HG02852 (cell line): ENCODE data around the gene TSACC.
"Not testable (repeated sequence)": the region's sequence is repeated elsewhere in the genome, so short reads cannot be mapped to it uniquely, and the experiment has no call there.

Source experiments
- ATAC-seq: cut with Tn5 transposase; IDR thresholded peaks from one replicate; pipeline ENCODE4 v1.9.1; 2021; ENCODE audit warnings: mild to moderate bottlenecking, moderate library complexity; ENCODE audit not compliant: unreplicated experiment

The TSACC gene

DNA sequence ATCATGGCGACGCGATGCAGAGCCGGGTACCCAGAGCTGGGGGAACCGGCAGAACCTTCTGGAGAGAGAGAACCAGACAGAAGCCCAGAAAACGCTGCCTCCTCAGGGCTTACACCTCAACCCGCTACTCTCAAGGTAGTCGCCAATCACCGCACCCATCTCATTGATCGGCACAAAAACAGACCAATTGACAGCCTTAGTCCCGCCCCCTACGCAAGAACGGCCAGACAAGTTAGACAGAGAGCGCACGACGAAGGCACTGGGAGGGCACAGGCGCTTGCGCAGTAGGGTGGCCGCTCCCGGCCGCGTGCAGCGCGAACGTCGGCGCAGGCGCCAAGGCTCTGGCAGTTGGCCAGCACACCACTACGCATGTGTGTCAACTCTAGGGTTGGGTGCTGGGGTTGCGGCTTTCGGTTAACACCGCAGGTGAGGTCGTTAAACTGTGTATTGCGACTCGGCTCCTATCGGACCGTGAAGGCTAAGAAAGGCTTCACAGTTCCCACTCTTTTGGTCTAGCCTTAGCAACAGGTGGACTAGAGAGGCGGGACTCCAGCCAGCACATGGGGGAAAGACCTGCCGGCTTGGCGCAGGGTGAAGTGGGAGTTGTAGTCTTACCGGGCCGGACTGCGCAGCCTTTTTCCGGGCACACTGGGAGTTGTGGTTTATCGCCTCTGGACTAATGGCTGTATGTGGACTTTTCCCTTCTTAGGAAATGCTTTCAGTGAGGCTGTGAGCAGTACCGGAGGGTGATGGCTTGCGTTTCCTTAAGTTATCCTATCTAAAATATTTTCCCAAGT is at the start of gene TSACC, which contains the start of gene CCT3:
Gene TSACC (plus strand): TSS at position 347 of the 797 bp plus-strand sequence. CDS start 1,232 bp downstream, outside the sequence.
Gene CCT3 (minus strand): TSS at position 113 of the 797 bp plus-strand sequence. CDS start 108 bp downstream, at position 5.
- peak; percentile 94 for ATAC-seq

DNA sequence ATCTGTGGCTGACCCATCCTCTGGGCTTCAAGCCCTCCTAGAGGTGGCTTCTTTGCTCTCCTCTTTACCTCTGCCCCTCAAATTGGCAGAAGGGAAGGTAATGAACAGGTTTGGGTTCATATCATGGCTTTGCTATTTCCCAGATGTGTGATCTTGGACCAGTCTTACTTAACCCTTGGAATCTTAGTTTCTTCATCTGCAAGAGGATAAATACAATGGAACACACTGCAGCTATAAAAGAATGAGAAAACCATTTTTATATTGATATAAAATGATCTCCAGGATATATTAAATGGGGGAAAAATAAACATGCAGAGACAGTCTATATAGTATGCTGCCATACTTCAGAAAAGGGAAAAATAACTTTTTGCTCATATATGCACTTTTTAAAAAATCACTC is 48.5 kb upstream of the TSACC start:
- no peak for ATAC-seq

DNA sequence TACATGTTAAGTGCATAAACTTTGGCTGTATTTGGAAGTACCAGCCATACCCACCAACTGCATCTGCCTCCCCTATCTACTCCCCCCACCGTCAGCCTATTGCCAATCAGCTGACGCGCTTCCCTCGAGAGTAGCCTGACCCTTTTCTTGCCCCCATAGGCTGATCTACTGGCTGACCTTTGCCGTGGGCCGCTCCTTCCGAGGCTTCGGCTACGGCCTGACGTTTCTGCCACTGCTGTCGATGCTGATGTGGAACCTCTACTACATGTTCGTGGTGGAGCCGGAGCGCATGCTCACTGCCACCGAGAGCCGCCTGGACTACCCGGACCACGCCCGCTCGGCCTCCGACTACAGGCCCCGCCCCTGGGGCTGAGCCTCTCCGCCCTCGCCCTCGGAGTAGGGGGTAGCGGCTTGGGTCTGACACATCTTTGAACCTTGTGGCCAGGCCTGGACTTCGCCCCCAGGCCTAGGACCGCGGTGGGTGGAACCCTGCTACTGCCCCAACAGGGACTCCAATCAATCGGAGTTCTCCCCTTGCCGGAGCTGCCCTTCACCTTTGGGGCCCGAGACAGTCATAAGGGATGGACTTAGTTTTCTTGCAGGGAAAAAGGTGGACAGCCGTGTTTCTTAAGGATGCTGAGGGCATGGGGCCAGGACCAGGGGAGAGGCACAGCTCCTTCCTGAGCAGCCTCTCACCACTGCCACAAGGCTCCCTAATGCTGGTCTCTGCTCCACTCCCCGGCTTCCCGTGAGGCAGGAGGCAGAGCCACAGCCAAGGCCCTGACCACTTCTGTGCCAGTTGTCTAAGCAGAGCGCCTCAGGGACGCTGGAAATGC is 46.9 kb upstream of the TSACC start:
- ATAC-seq: no peak

GRCh38 chr1:156293098-156293434 is 45.3 kb upstream of the TSACC start:
- ATAC-seq: no peak

- no peak for ATAC-seq
These were observed 44.4 kb upstream of the TSACC start for GRCh38 chr1:156293895-156294294.

DNA sequence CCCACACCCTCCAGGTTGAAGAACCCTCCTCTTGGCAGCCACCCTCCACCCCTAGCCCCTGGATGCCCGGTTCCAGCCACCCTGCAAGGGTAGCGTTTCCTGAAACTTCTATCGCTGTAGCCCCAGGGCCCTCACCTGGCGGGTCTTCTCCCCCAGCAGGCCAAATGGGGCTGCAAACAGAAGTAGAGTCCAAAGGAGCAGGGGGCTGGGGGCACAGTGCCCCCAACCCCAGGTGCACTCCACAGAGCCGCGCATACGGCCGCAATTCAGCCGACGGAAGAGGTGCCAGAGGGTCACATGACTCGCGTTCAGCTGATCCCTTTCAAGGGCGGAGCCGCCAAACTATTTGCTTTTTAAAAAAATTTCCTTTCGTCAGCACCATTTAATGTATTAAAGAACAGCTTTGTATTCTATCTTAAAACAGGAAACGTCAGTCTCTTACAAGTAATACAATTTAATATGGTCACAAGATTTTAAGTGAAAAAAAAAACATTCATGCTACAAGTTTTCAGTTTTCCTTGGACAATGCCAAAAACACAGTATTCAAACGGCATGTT is 42.9 kb upstream of the TSACC start, which contains the start of gene GLMP:
Gene GLMP (minus strand): TSS at position 289 of the 557 bp plus-strand sequence. CDS start 34 bp downstream, at position 255.
- peak; percentile 52 for ATAC-seq

- no peak for ATAC-seq
These were observed 39.4 kb upstream of the TSACC start, which contains the start of gene VHLL for GRCh38 chr1:156298852-156299357. Gene VHLL (minus strand): TSS chr1:156299307. CDS start chr1:156299189, 118 bp downstream.

DNA sequence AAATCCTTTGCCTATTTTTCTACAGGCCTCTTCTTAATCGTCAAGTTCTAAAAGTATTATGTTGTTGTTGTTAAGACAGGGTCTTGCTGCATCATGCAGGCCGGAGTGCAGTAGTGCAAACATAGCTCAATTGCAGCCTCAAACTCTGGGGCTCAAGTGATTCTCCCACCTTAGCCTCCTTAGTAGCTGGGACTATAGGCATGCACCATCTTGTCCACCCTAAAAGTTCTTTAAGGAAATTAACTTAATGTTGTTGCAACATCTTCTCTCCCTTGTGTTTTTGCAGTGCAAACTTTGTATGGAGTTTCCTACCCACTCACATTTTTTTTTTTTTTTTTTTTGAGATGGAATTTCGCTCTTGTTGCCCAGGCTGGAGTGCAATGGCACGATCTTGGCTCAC is 35.1 kb upstream of the TSACC start:
- no peak for ATAC-seq

DNA sequence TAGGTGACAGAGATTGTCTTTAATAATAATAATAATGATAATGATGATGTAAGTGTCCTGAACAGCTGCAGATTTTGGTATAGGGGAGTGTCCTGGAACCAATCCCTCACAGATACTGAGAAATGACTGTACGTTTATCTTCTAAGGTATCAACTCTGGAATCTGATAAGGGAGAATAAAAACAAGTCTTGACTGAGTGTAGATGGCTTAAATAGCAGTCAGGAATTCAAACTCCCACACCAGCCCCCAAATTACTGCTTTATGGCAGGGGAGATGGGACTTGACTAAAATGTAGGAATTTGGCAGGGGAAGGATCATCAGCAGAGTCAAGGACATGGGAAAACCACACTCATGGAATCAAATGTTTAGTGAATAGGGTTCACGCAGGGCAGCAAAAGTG is 33.1 kb upstream of the TSACC start:
- ATAC-seq: no peak

DNA sequence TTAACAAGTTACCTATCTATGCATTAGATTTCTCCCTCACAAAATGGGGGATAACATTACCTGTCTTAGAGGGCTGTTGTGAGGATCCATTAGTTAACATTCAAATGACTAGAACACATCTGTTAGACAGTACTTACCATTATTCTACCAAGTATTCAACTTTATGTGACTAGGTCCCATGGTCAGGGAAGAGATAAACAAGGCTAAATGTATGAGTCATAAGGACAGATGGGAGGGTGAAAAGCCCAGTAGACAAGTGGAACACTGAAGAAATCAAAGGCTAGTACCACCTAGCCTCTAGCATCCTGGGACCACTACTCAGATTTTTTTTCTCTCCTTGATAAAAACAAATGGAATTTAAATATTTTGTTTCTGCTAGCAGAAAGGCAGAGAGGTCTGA is 30.2 kb upstream of the TSACC start:
- ATAC-seq: no peak

GRCh38 chr1:156310962-156311361 is 27.4 kb upstream of the TSACC start:
- no peak for ATAC-seq

- no peak for ATAC-seq
These were observed 21.4 kb upstream of the TSACC start for GRCh38 chr1:156316909-156317308.

DNA sequence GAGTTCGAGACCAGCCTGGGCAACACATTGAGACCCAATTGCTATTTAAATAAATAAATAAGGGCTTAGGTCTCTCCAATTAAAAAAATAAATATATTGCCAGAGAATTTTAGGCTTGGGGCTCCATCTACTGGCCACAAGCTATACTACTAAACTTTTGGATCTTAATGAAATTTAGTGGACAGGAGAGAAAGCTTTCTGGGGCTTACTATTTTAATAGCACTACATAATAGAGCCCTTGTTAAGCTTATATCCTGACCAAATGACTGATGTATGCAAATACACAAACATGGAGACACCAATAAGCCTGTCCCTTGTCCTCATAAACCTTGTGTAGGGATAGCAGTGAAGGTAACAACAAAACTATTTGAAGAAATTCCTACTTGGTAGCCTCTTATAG is 18.7 kb upstream of the TSACC start:
- no peak for ATAC-seq

GRCh38 chr1:156320560-156320959 is 17.8 kb upstream of the TSACC start:
- no peak for ATAC-seq

DNA sequence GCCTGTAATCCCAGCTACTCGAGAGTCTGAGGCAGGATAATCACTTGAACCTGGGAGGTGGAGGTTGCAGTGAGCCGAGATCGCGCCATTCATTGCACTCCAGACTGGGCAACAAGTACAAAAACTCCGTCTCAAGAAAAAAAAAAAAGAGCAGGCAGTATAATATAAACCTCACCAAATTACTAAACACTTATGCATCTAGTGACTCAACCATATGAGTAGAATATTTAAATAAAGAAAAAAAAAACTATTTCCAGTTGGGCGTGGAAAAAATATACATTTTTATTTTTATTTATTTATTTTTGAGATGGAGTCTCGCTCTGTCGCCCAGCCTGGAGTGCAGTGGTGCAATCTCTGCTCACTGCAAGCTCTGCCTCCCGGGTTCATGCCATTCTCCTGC is 15.1 kb upstream of the TSACC start:
- not testable (repeated sequence) for ATAC-seq

- ATAC-seq: no peak
These were observed 2.1 kb upstream of the TSACC start for GRCh38 chr1:156336242-156336641.

DNA sequence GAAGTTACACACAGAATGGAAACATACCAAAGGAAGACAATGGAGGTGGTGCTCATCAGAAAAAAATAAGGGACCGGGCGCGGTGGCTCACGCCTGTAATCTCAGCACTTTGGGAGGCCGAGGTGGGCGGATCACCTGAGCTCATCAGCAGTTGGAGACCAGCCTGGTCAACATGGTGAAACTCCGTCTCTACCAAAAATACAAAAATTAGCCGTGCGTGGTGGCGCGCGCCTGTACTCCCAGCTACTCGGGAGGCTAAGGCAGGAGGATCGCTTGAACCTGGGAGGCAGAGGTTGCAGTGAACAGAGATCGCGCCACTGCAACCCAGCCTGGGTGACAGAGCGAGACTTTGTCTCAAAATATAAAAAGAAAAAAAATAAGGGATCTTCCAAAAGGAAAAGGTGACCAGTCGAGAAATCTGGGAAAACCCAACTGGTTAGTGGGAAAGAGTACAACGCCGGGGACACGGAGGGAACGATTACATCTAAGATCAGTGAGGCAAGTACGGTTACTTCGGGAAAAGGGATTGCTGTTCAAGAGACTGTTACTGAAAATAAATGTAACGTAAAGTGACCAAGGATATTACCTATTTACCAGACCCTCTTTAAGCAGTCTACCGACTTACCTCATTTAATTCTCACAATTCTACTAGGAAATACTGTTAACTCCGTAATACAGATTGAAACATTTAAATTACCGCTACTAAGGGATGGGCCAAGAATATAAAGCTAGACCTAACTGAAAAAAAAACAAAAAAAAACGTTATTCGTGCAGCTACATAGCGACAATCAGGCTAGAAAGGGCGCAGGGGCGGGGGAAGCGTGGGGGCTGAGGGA is 1.1 kb upstream of the TSACC start:
- ATAC-seq: no peak

DNA sequence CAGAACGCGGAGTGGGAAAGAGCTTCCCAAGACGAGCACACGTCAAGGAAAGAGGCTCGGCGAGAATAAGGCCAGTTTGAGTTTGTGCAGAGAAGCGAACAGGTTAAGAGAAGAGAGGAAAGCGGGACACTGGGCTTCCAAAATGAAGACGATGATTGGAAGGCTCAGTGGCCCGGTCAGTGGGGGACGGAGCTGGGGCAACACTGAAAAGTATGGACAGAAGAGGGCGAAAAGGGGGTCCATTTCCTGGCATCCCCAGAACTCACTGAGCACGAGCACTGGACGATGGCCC is 492 bp upstream of the TSACC start:
- no peak for ATAC-seq

- ATAC-seq: no peak
These were observed 4.0 kb downstream of the TSACC start for GRCh38 chr1:156342166-156342955.

DNA sequence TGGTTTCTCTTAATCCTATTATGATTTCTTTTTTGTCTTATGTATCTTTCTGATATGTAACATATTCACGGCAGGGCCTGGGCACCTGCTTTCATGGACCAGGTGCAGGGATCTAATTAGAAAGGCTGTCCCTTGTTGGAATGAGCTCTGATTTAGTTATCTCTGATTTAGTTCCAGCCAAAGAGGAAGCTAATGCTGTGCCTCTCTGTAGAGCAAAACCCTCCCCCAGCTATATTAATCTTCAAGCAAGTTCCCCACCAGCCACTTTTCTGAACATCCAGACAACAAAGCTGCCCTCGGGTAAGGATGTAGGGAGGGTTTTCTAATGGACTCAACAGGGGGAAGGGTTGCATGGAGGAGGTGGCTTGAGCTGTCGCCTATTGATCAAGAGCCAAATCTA is 6.1 kb downstream of the TSACC start:
- ATAC-seq: no peak
